ENCODE measurements around the gene ATP1A3. TPM values are rescaled to one million over a fixed set of nuclear protein-coding genes. Genes with fewer than 3 reads are reported as not detected.
A peak's percentile ranks its signal among the peaks of the same experiment; 100 is the strongest.

ATP1A3 gene
- total and polyA plus RNA-seq, 2 donors (not counting 1 experiment from before 2014, with no cell fraction given) = 1.2 to 3.8 TPM

GRCh38 chr19:41957161-41957837, 36.7 kb downstream of the ATP1A3 start:
- Mint-ChIP-seq H3K4me3 (peak overlapping the region; percentile 99), H3K27me3 (no peaks in the 10 kb centered on the region), H3K9me3 (ENCODE audit: insufficient read depth) (no peaks in the 10 kb centered on the region), H3K4me1 (peaks cover 18% of the 10 kb centered on the region), H3K27ac (peak overlapping the region; percentile 89)
- Histone ChIP-seq H3K79me2 (ENCODE audit: control insufficient read depth, insufficient read depth, low read length) (no peaks in the 10 kb centered on the region), H3K9ac (ENCODE audit: low read length) (no peak overlapping the region), H3K36me3 (replicated peaks in 1 of 2; ENCODE audit: control extremely low read depth in 1 of 2, control insufficient read depth in 1 of 2, extremely low read depth in 1 of 2, insufficient read depth in 2 of 2, low read length in 1 of 2) (peaks cover 0 to 3% of the 10 kb centered on the region in 2 experiments), H3K4me3 (ENCODE audit: control extremely low read depth in 1 of 5, extremely low read depth in 1 of 5, insufficient read depth in 1 of 5, low read depth in 2 of 5, low read length in 4 of 5) (no peak overlapping the region), H3K9me3 (ENCODE audit: control extremely low read depth in 1 of 3, control insufficient read depth in 2 of 3, insufficient read depth in 1 of 3, low read length in 2 of 3) (no peaks in the 10 kb centered on the region), H3K4me1 (ENCODE audit: control insufficient read depth in 2 of 2, insufficient read depth in 2 of 2, low read length in 2 of 2) (peaks cover 10 to 22% of the 10 kb centered on the region in 2 donors), H3K27ac (ENCODE audit: low read length in 2 of 2) (peak overlapping the region; percentile 8 to 31), H4K20me1 (ENCODE audit: control insufficient read depth, insufficient read depth, low read length, poor library complexity, severe bottlenecking) (no peaks in the 10 kb centered on the region), H2AFZ (ENCODE audit: insufficient read depth, low read depth, low read length, poor library complexity, severe bottlenecking) (no peak overlapping the region), H3K4me2 (replicated peaks; ENCODE audit: low read depth, low read length, poor library complexity, severe bottlenecking) (peak overlapping the region; percentile 96), H3K27me3 (replicated peaks in 1 of 4; ENCODE audit: control extremely low read depth in 1 of 4, control insufficient read depth in 3 of 4, insufficient read depth in 4 of 4, low read length in 3 of 4) (no peaks in the 10 kb centered on the region)
- POLR2A ChIA-PET = interaction anchor here (1.3 to 2.9 kb wide), 3 partner anchors 74 to 97 kb away, joined by 4 to 16 read pairs (median 13); partner anchors contain the start of genes ARHGEF1 and RPS19
- DNase-seq (no peak), ATAC-seq (ENCODE audit: low read depth) (no peak)
- 95% methylated on average over 7 of the region's 11 CpGs for WGBS (ENCODE audit: insufficient coverage)
- CTCF ChIA-PET = interaction anchor here (0.8 to 4.8 kb wide), 14 partner anchors 11 to 203 kb away, joined by 3 to 49 read pairs (median 4); partner anchors contain the start of genes ERFL and RPS19
- TF ChIP-seq EZH2 (IDR thresholded peaks at IDR 0.05; ENCODE audit: borderline replicate concordance, insufficient read depth, low read depth, low read length, poor library complexity, severe bottlenecking) = no peak
- no peak for TF ChIP-seq CTCF (IDR thresholded peaks at IDR 0.05)
- intact Hi-C loops (cut with micrococcal nuclease) = loop anchor here (10.0 kb wide), 1 partner anchor 162 kb away; the partner anchor contains the start of gene CEACAM3

GRCh38 chr19:41956621-41957020, 37.4 kb downstream of the ATP1A3 start:
- H3K79me2 ChIP-seq (ENCODE audit: control insufficient read depth, insufficient read depth, low read length) = peaks cover 2% of the 10 kb centered on the region
- ChIA-PET POLR2A (interaction anchor here (1.3 kb wide), 1 partner anchor 74 kb away, joined by 4 read pairs; the partner anchor contains the start of gene ARHGEF1), CTCF (interaction anchor here (0.6 to 4.8 kb wide), 8 partner anchors 11 to 162 kb away, joined by 3 to 49 read pairs (median 7); partner anchors contain the start of gene RPS19)
- TF ChIP-seq CTCF (IDR thresholded peaks at IDR 0.05) (no peak), EZH2 (IDR thresholded peaks at IDR 0.05; ENCODE audit: borderline replicate concordance, insufficient read depth, low read depth, low read length, poor library complexity, severe bottlenecking) (no peak)
- Mint-ChIP-seq H3K4me3 (no peak overlapping the region), H3K9me3 (ENCODE audit: insufficient read depth) (no peaks in the 10 kb centered on the region), H3K4me1 (peaks cover 20% of the 10 kb centered on the region), H3K27me3 (no peaks in the 10 kb centered on the region), H3K27ac (peak overlapping the region; percentile 50)
- H3K4me2 ChIP-seq (replicated peaks; ENCODE audit: low read depth, low read length, poor library complexity, severe bottlenecking) = no peak overlapping the region
- H3K27ac ChIP-seq (ENCODE audit: low read length in 2 of 2) = no peak overlapping the region
- peaks cover 0 to 3% of the 10 kb centered on the region in 2 experiments for H3K36me3 ChIP-seq (replicated peaks in 1 of 2; ENCODE audit: control extremely low read depth in 1 of 2, control insufficient read depth in 1 of 2, extremely low read depth in 1 of 2, insufficient read depth in 2 of 2, low read length in 1 of 2)
- intact Hi-C loops (cut with micrococcal nuclease) = loop anchor here (10.0 kb wide), 1 partner anchor 162 kb away; the partner anchor contains the start of gene CEACAM3
- H4K20me1 ChIP-seq (ENCODE audit: control insufficient read depth, insufficient read depth, low read length, poor library complexity, severe bottlenecking) = no peaks in the 10 kb centered on the region
- no peak overlapping the region for H2AFZ ChIP-seq (ENCODE audit: insufficient read depth, low read depth, low read length, poor library complexity, severe bottlenecking)
- no peaks in the 10 kb centered on the region for H3K9me3 ChIP-seq (ENCODE audit: control extremely low read depth in 1 of 3, control insufficient read depth in 2 of 3, insufficient read depth in 1 of 3, low read length in 2 of 3)
- DNase-seq (peak; percentile 23), ATAC-seq (ENCODE audit: low read depth) (no peak)
- H3K4me3 ChIP-seq (ENCODE audit: control extremely low read depth in 1 of 5, extremely low read depth in 1 of 5, insufficient read depth in 1 of 5, low read depth in 2 of 5, low read length in 4 of 5) = no peak overlapping the region
- H3K9ac ChIP-seq (ENCODE audit: low read length) = no peak overlapping the region
- peaks cover 12 to 24% of the 10 kb centered on the region in 2 donors for H3K4me1 ChIP-seq (ENCODE audit: control insufficient read depth in 2 of 2, insufficient read depth in 2 of 2, low read length in 2 of 2)
- WGBS (ENCODE audit: insufficient coverage) = 95% methylated on average over 12 of the region's 13 CpGs
- H3K27me3 ChIP-seq (replicated peaks in 1 of 4; ENCODE audit: control extremely low read depth in 1 of 4, control insufficient read depth in 3 of 4, insufficient read depth in 4 of 4, low read length in 3 of 4) = no peaks in the 10 kb centered on the region

Measured in B cell (primary cell).